Cardiac muscle cell (in vitro differentiated cells and primary cell): ENCODE results near the gene DYSF. TPM values are rescaled to one million over a fixed set of nuclear protein-coding genes. Genes with fewer than 3 reads are reported as not detected.

Source experiments
- DNase-seq, 2 donors: peaks; one replicate each; pipeline versions ENCODE4 v3.0.0 to v3.0.0-alpha.2; 2010 to 2017; ENCODE audit warnings: low read depth in 1 of 2, low spot score in 1 of 2
- H3K27ac ChIP-seq: fragments of 200-600 bp; sonication (generic); 2 replicates; pipeline ENCODE4 v1.5.1; 2016
- H3K27me3 ChIP-seq: fragments of 200-600 bp; sonication (generic); 2 replicates; pipeline ENCODE4 v1.6.0; 2016; ENCODE audit warnings: control low read depth
- H3K36me3 ChIP-seq: fragments of 200-600 bp; sonication (generic); 2 replicates; pipeline ENCODE4 v1.5.1; 2016; ENCODE audit warnings: control low read depth
- H3K4me1 ChIP-seq: fragments of 200-600 bp; sonication (generic); 2 replicates; pipeline ENCODE4 v1.8.1; 2017; ENCODE audit warnings: low read depth, mild to moderate bottlenecking, mixed run types
- H3K4me3 ChIP-seq: fragments of 200-600 bp; sonication (generic); 2 replicates; pipeline ENCODE4 v1.5.1; 2016; ENCODE audit warnings: mild to moderate bottlenecking
- H3K9me3 ChIP-seq: fragments of 200-600 bp; sonication (generic); 2 replicates; pipeline ENCODE4 v1.5.1; 2017; ENCODE audit warnings: low read depth, mild to moderate bottlenecking, control low read depth
- polyA plus RNA-seq: library from polyadenylated mRNA; unstranded; fragments of >200 nt; fragmentation: Nextera tagmentation; extraction: Ambion mirVana; gene quantifications from 2 replicates; pipeline ENCODE4 v1.2.1, GENCODE V29; 2016
- total RNA-seq: library from RNA; depleted of rRNA; stranded (reverse); fragments of >200 nt; gene quantifications from 2 replicates; pipeline ENCODE4 v1.2.3, GENCODE V29; 2016
- TF ChIP-seq, protein P1 (sequence below): IDR thresholded peaks from 2 replicates; pipeline ENCODE4 v1.5.1; 2012; ENCODE audit warnings: low read depth, mild to moderate bottlenecking, low read length

Gene DYSF
- total and polyA plus RNA-seq, 2 experiments from 2014 or later, result 34.6 to 57.4 TPM

DNA sequence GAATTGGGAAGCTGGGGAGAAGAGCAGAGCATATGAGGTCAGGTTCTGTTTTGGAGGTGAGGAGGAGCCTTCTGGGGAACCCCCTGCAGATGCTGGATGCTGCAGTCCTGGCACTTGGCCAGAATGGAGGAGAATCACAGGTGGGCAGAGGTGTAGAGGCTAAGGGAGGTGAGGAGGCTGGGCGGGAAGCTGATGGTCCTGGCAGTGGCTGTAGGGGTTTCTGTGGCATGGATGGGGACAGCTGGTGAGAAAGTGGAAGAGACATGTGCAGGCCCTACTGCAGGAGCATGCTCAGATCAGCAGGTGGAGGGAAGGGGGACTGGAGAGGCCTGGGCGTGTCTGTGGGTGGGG, 101.3 kb downstream of the DYSF start:
- H3K9me3 ChIP-seq, result no peaks in the 10 kb centered on the region
- no peak overlapping the region for H3K4me3 ChIP-seq
- DNase-seq, result no peak
- TF ChIP-seq, protein P1, sequence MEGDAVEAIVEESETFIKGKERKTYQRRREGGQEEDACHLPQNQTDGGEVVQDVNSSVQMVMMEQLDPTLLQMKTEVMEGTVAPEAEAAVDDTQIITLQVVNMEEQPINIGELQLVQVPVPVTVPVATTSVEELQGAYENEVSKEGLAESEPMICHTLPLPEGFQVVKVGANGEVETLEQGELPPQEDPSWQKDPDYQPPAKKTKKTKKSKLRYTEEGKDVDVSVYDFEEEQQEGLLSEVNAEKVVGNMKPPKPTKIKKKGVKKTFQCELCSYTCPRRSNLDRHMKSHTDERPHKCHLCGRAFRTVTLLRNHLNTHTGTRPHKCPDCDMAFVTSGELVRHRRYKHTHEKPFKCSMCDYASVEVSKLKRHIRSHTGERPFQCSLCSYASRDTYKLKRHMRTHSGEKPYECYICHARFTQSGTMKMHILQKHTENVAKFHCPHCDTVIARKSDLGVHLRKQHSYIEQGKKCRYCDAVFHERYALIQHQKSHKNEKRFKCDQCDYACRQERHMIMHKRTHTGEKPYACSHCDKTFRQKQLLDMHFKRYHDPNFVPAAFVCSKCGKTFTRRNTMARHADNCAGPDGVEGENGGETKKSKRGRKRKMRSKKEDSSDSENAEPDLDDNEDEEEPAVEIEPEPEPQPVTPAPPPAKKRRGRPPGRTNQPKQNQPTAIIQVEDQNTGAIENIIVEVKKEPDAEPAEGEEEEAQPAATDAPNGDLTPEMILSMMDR, result no peak
- no peak overlapping the region for H3K27ac ChIP-seq
- peaks cover 6% of the 10 kb centered on the region for H3K36me3 ChIP-seq
- H3K4me1 ChIP-seq, result no peaks in the 10 kb centered on the region
- no peaks in the 10 kb centered on the region for H3K27me3 ChIP-seq

DNA sequence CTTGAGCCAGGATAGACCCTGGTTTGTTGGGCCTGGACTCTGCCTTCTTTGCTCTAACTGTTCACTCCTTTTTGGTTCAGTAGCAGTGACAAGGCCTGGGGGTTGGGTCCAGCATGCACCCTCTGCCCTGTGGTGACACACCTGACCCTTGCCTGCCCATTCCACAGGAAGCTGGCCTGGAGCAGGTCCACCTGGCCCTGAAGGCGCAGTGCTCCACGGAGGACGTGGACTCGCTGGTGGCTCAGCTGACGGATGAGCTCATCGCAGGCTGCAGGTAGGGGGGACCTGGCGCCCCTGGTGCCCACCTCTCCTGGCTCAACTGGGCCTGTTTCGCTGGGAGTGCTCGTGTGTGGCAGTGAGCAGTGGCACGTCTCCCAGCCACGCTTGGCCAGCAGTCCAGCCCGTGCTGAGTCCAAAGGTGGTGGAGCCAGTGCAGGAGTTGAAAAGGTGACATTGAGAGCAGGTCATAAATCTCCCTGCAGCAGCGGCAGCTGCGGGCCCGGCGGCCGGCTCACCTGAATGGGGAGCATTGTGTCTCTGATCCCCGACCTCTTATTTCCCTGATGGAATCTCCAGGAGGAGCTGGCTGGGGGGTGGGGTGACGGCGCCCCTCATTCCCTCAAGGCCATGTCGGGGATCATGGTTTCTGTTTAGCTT, 102.6 kb downstream of the DYSF start:
- no peaks in the 10 kb centered on the region for H3K27me3 ChIP-seq
- H3K4me1 ChIP-seq, result no peaks in the 10 kb centered on the region
- no peaks in the 10 kb centered on the region for H3K9me3 ChIP-seq
- TF ChIP-seq, protein P1, result no peak
- no peak overlapping the region for H3K4me3 ChIP-seq
- no peak overlapping the region for H3K27ac ChIP-seq
- peaks cover 6% of the 10 kb centered on the region for H3K36me3 ChIP-seq
- DNase-seq, result no peak

DNA sequence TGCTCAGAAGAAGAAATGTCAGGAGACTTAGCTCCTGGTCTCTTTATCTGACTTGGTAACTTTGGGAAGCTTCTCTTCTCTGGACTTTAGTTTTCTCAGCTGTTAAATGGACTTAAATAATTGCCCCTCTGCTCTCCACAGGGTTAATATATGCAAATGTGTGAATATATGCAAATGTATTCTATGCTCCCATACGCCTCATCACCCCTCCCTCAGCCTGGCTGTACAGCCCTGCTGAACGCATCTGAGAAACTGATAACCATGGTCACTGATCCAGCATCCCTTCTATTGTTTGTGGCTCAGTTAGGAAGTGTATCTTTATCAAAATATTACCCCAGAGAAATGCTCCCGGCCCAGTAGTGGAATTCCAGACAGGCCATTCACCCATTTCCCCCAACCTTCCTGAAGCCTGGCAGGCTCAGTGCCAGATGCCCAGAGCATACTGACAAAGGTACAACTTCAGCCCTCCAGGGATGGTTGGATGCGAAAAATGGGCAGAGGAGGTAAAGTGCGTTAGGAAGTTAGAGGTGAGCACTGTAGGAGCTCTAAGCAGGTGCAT, 103.4 kb downstream of the DYSF start:
- no peak for DNase-seq
- H3K36me3 ChIP-seq, result peaks cover 6% of the 10 kb centered on the region
- H3K27ac ChIP-seq, result no peak overlapping the region
- no peaks in the 10 kb centered on the region for H3K4me1 ChIP-seq
- H3K9me3 ChIP-seq, result no peaks in the 10 kb centered on the region
- H3K27me3 ChIP-seq, result no peaks in the 10 kb centered on the region
- H3K4me3 ChIP-seq, result no peak overlapping the region
- TF ChIP-seq, protein P1, result no peak

DNA sequence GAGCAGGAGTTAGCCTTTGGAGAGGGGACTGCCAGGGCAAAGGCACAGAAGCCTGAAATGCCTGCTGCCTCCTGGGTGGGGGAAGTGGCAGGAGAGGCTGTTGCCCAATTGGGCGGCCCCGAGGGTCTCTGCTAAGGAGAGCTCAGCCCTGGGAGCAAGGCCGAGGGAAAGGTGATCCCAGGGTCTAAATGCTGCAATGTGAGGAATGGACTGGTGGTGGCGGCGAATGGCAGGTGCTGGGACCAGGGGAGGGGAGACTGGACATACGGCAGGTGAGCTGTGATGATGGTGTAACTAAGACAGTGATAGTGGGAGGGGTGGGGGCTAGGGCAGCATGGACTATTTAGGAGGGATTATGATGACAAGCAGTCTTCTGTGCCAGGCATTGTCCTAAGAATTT, 104.0 kb downstream of the DYSF start:
- no peak overlapping the region for H3K4me3 ChIP-seq
- H3K9me3 ChIP-seq, result no peaks in the 10 kb centered on the region
- H3K27ac ChIP-seq, result no peak overlapping the region
- TF ChIP-seq, protein P1, result no peak
- H3K36me3 ChIP-seq, result peaks cover 6% of the 10 kb centered on the region
- DNase-seq, result no peak
- no peaks in the 10 kb centered on the region for H3K4me1 ChIP-seq
- H3K27me3 ChIP-seq, result no peaks in the 10 kb centered on the region

DNA sequence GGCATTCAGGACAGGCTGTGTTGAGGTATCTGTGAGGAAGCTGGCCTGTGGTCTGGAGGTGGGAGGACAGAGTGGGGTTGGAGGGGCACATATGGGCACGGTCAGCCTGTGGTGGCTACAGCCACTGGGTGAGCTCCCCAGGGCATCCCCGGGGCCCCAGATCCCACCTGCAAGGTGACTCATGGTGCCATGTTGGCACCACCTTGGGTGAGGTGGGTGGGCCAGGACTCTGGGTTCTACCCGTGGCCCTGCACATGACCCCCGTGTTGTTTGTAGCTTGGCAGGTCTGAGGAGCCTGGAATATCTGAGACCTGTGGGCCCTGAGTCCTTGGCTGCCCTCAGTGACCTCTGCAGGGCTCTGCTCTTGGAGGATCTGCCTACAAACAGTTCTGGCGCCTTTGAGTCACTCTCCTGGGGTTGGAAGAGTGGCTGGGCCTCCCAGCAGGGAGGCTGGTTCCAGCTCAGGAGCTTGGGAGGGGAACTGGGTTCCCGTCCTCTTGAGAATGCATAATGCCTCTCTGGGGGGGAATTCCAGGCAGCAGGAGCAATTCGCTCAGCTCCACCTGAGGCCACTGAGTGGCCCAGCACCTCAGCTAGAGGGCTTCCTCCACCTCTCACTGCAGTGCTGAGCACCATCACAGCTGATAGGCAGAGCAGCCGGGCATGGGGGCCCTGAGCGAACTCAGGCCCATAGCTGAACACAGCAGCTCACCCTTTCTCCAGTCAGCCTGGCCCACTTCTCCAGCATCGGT, 105.1 kb downstream of the DYSF start:
- Histone ChIP-seq H3K36me3 (peaks cover 6% of the 10 kb centered on the region), H3K4me3 (no peak overlapping the region), H3K4me1 (no peaks in the 10 kb centered on the region), H3K9me3 (no peaks in the 10 kb centered on the region), H3K27me3 (no peaks in the 10 kb centered on the region), H3K27ac (no peak overlapping the region)
- no peak for DNase-seq
- TF ChIP-seq, protein P1, result no peak
